K562 (cell line): ENCODE data around the gene CHODL.

Experiments used
- FOXK2 ChIP-seq, 2 experiments: fragments of 450-650 bp; IDR thresholded peaks in 1 of 2; conservative IDR thresholded peaks in 1 of 2; 2 replicates each; pipeline ENCODE4 v1.6.1; 2016; ENCODE audit warnings: low read depth in 2 of 2, mild to moderate bottlenecking in 1 of 2
- HDAC2 ChIP-seq: fragments of 450-650 bp; IDR thresholded peaks from 2 replicates; pipeline ENCODE4 v1.6.1; 2016; ENCODE audit warnings: mild to moderate bottlenecking
- HDGF ChIP-seq: fragments of 450-650 bp; IDR thresholded peaks from 2 replicates; pipeline ENCODE4 v1.6.1; 2016
- JUND ChIP-seq, 2 experiments: IDR thresholded peaks; 2 replicates in 1 of 2; 3 replicates in 1 of 2; pipeline ENCODE4 v1.6.1; 2011; ENCODE audit warnings: borderline replicate concordance in 2 of 2, low read depth in 2 of 2, low read length in 2 of 2, improper control_type of control experiment in 1 of 2, missing biosample characterization in 1 of 2, missing genetic modification characterization in 1 of 2, missing genetic modification reagents in 1 of 2
- KDM5B ChIP-seq: fragments of 200-600 bp; sonication (generic); IDR thresholded peaks from 2 replicates; pipeline ENCODE4 v1.6.1; 2012; ENCODE audit warnings: low read depth, mild to moderate bottlenecking, moderate library complexity, low read length, control low read depth, inconsistent platforms; ENCODE audit not compliant: insufficient replicate concordance
- MAFK ChIP-seq: IDR thresholded peaks from 2 replicates; pipeline ENCODE4 v1.6.1; 2011; ENCODE audit warnings: low read length, improper control_type of control experiment
- NR2C1 ChIP-seq, 2 experiments: fragments of 450-650 bp; IDR thresholded peaks; 2 replicates each; pipeline ENCODE4 v1.6.1; 2017; ENCODE audit warnings: mild to moderate bottlenecking in 2 of 2, antibody characterized with exemption in 1 of 2, inconsistent platforms in 1 of 2, missing compliant biosample characterization in 1 of 2, missing genetic modification characterization in 1 of 2
- PML ChIP-seq: IDR thresholded peaks from 2 replicates; pipeline ENCODE4 v1.6.1; 2012; ENCODE audit warnings: low read length, inconsistent platforms
- ZNF507 ChIP-seq: conservative IDR thresholded peaks from 2 replicates; pipeline ENCODE4 v1.6.1; 2017; ENCODE audit warnings: missing genetic modification characterization, missing compliant biosample characterization
- TF ChIP-seq, protein P1 (sequence below), 3 experiments: IDR thresholded peaks in 2 of 3; conservative IDR thresholded peaks in 1 of 3; 2 replicates each; pipeline ENCODE4 v1.5.1; 2011 to 2012; ENCODE audit warnings: low read length in 3 of 3, mild to moderate bottlenecking in 3 of 3, control low read depth in 2 of 3, improper control_type of control experiment in 1 of 3, inconsistent platforms in 1 of 3, low read depth in 1 of 3, mixed read lengths in 1 of 3, moderate library complexity in 1 of 3; ENCODE audit not compliant: insufficient read depth in 2 of 3
- TF ChIP-seq, protein P2 (sequence below): sonication (generic); formaldehyde crosslinking; IDR thresholded peaks from 2 replicates; pipeline ENCODE4 v1.5.0; 2020; ENCODE audit warnings: missing genetic modification reagents
- TF ChIP-seq, protein P3 (sequence below): fragments of 250-450 bp; sonication (Bioruptor Pico); IDR thresholded peaks from 2 replicates; pipeline ENCODE4 v1.8.0; 2021; ENCODE audit warnings: mild to moderate bottlenecking, moderate library complexity
- TF ChIP-seq, protein P4 (sequence below): sonication (generic); formaldehyde crosslinking; IDR thresholded peaks from 2 replicates; pipeline ENCODE4 v1.8.1; 2022; ENCODE audit warnings: missing genetic modification reagents
- TF ChIP-seq, protein P5 (sequence below): IDR thresholded peaks from 3 replicates; pipeline ENCODE4 v1.6.1; 2011; ENCODE audit warnings: borderline replicate concordance, mild to moderate bottlenecking, moderate library complexity; ENCODE audit not compliant: insufficient read length; ENCODE audit errors: extremely low read depth

DNA sequence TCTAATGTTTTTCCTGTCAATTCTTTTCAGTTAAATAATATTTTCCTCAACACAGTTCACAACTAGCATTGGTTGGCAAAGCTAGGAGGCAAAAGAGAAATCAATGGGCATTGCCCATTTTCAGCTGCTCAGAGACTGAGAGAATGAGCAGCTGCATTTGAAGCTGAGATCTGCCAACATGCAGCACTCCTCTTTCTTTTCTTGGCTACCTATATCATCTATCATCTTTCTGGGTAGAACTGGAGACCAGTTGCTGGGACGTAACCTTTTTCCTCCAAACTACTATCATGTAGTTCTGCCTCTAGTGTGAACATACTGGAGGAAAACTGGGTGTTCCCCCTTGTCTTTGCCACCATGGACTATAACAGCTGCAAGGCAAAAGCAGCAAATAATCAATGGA is 22.9 kb downstream of the CHODL start:
- TF ChIP-seq ZNF507 (no peak), MAFK (no peak), KDM5B (no peak), JUND (IDR thresholded peaks at IDR 0.05; ENCODE audit: borderline replicate concordance, low read depth, low read length) (no peak), JUND (tag; IDR thresholded peaks at IDR 0.05; ENCODE audit: borderline replicate concordance, low read depth, low read length) (no peak), HDGF (no peak), NR2C1 (IDR thresholded peaks at IDR 0.05) (no peak), NR2C1 (tag; IDR thresholded peaks at IDR 0.05) (no peak), PML (no peak), HDAC2 (no peak), FOXK2 (conservative IDR thresholded peaks at IDR 0.05 in 1 of 2, IDR thresholded peaks at IDR 0.05 in 1 of 2; ENCODE audit: low read depth in 2 of 2) (no peak)
- TF ChIP-seq, protein P1, sequence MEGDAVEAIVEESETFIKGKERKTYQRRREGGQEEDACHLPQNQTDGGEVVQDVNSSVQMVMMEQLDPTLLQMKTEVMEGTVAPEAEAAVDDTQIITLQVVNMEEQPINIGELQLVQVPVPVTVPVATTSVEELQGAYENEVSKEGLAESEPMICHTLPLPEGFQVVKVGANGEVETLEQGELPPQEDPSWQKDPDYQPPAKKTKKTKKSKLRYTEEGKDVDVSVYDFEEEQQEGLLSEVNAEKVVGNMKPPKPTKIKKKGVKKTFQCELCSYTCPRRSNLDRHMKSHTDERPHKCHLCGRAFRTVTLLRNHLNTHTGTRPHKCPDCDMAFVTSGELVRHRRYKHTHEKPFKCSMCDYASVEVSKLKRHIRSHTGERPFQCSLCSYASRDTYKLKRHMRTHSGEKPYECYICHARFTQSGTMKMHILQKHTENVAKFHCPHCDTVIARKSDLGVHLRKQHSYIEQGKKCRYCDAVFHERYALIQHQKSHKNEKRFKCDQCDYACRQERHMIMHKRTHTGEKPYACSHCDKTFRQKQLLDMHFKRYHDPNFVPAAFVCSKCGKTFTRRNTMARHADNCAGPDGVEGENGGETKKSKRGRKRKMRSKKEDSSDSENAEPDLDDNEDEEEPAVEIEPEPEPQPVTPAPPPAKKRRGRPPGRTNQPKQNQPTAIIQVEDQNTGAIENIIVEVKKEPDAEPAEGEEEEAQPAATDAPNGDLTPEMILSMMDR (IDR thresholded peaks at IDR 0.05 in 2 of 3, conservative IDR thresholded peaks at IDR 0.05 in 1 of 3; ENCODE audit: insufficient read depth in 2 of 3, low read depth in 1 of 3, low read length in 3 of 3), result no peak
- TF ChIP-seq, protein P2, sequence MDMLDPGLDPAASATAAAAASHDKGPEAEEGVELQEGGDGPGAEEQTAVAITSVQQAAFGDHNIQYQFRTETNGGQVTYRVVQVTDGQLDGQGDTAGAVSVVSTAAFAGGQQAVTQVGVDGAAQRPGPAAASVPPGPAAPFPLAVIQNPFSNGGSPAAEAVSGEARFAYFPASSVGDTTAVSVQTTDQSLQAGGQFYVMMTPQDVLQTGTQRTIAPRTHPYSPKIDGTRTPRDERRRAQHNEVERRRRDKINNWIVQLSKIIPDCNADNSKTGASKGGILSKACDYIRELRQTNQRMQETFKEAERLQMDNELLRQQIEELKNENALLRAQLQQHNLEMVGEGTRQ (CRISPR knock-in tag), result no peak
- TF ChIP-seq, protein P3, sequence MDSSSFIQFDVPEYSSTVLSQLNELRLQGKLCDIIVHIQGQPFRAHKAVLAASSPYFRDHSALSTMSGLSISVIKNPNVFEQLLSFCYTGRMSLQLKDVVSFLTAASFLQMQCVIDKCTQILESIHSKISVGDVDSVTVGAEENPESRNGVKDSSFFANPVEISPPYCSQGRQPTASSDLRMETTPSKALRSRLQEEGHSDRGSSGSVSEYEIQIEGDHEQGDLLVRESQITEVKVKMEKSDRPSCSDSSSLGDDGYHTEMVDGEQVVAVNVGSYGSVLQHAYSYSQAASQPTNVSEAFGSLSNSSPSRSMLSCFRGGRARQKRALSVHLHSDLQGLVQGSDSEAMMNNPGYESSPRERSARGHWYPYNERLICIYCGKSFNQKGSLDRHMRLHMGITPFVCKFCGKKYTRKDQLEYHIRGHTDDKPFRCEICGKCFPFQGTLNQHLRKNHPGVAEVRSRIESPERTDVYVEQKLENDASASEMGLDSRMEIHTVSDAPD (CRISPR knock-in tag), result no peak
- TF ChIP-seq, protein P4, sequence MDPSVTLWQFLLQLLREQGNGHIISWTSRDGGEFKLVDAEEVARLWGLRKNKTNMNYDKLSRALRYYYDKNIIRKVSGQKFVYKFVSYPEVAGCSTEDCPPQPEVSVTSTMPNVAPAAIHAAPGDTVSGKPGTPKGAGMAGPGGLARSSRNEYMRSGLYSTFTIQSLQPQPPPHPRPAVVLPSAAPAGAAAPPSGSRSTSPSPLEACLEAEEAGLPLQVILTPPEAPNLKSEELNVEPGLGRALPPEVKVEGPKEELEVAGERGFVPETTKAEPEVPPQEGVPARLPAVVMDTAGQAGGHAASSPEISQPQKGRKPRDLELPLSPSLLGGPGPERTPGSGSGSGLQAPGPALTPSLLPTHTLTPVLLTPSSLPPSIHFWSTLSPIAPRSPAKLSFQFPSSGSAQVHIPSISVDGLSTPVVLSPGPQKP (CRISPR knock-in tag), result no peak
- TF ChIP-seq, protein P5, sequence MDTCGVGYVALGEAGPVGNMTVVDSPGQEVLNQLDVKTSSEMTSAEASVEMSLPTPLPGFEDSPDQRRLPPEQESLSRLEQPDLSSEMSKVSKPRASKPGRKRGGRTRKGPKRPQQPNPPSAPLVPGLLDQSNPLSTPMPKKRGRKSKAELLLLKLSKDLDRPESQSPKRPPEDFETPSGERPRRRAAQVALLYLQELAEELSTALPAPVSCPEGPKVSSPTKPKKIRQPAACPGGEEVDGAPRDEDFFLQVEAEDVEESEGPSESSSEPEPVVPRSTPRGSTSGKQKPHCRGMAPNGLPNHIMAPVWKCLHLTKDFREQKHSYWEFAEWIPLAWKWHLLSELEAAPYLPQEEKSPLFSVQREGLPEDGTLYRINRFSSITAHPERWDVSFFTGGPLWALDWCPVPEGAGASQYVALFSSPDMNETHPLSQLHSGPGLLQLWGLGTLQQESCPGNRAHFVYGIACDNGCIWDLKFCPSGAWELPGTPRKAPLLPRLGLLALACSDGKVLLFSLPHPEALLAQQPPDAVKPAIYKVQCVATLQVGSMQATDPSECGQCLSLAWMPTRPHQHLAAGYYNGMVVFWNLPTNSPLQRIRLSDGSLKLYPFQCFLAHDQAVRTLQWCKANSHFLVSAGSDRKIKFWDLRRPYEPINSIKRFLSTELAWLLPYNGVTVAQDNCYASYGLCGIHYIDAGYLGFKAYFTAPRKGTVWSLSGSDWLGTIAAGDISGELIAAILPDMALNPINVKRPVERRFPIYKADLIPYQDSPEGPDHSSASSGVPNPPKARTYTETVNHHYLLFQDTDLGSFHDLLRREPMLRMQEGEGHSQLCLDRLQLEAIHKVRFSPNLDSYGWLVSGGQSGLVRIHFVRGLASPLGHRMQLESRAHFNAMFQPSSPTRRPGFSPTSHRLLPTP, result no peak
